PFSK-1 (cell line): Measurements from ENCODE around the gene ATP5MC2.
A peak's percentile ranks its signal among the peaks of the same experiment; 100 is the strongest.

Experiments
- FOXP2 ChIP-seq: optimal IDR thresholded peaks from 2 replicates; pipeline ENCODE3; 2011; ENCODE audit warnings: borderline replicate concordance, control low read depth, inconsistent platforms; ENCODE audit not compliant: insufficient read depth; ENCODE audit errors: extremely low read length, extremely low read depth
- POLR2AphosphoS5 ChIP-seq: IDR thresholded peaks from 2 replicates; pipeline ENCODE4 v1.6.1; 2012; ENCODE audit warnings: low read depth, mild to moderate bottlenecking, control low read depth, low read length, moderate library complexity
- REST ChIP-seq, 2 experiments: IDR thresholded peaks; 2 replicates each; pipeline versions ENCODE4 v1.6.1 to v1.8.0; 2011 to 2012; ENCODE audit warnings: low read depth in 2 of 2, low read length in 2 of 2, control low read depth in 1 of 2, inconsistent platforms in 1 of 2, mild to moderate bottlenecking in 1 of 2, moderate library complexity in 1 of 2; ENCODE audit not compliant: insufficient read depth in 1 of 2
- SIN3A ChIP-seq: IDR thresholded peaks from 2 replicates; pipeline ENCODE4 v1.6.1; 2012; ENCODE audit warnings: mild to moderate bottlenecking, low read length, moderate library complexity, borderline replicate concordance; ENCODE audit not compliant: insufficient read depth
- TAF1 ChIP-seq: IDR thresholded peaks from 2 replicates; pipeline ENCODE4 v1.6.1; 2012; ENCODE audit warnings: low read length, control low read depth, borderline replicate concordance; ENCODE audit not compliant: insufficient read depth

The ATP5MC2 gene

GRCh38 chr12:53709671-53710070 lies 33.8 kb upstream of the ATP5MC2 start:
- no peak for TF ChIP-seq TAF1
- TF ChIP-seq SIN3A: no peak
- no peak for TF ChIP-seq REST (IDR thresholded peaks at IDR 0.05; ENCODE audit: insufficient read depth in 1 of 2, low read depth in 2 of 2, low read length in 2 of 2)
- no peak for TF ChIP-seq FOXP2
- TF ChIP-seq POLR2AphosphoS5: no peak

- TF ChIP-seq TAF1 (no peak), FOXP2 (no peak), POLR2AphosphoS5 (no peak), SIN3A (no peak), REST (IDR thresholded peaks at IDR 0.05; ENCODE audit: insufficient read depth in 1 of 2, low read depth in 2 of 2, low read length in 2 of 2) (no peak)
These were observed 30.2 kb upstream of the ATP5MC2 start for GRCh38 chr12:53706080-53706479.

- TF ChIP-seq SIN3A (no peak), POLR2AphosphoS5 (no peak), FOXP2 (no peak), TAF1 (no peak), REST (IDR thresholded peaks at IDR 0.05; ENCODE audit: insufficient read depth in 1 of 2, low read depth in 2 of 2, low read length in 2 of 2) (no peak)
These were observed 27.9 kb upstream of the ATP5MC2 start for GRCh38 chr12:53703756-53704155.

DNA sequence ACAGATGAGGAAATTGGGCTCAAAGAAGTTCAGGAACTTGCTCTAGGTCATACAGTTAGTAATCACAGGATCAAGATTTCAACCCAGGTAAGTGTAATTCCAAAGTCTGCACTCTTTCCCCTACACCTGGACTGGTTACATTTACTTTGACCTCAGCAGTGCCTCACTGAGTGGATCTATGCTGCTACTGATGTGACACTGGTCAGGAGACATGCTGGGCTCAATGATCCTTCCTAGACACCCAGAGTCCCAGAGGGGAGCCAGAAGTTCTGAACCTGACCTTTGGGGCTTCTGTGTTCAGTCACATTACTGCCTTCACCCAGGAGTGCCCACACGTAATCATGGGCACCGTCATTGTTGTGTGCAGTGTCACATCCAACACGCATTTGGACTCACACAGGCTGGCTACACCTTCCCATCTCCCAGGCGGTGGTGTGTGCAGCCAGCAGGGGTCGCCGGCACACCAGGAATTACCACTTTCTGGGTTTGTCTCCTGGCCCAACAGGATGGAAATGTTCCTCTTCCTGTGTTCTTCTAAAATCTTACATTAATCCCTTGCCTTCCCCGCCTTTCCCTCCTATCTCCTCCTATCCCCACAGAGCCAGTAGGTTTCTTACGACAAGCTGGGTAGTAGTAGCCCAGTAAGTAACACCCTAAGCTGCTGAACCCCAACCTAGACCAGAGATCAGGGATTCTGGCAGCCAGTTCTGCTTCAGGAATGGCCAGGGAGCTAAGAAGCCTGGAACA lies 25.8 kb upstream of the ATP5MC2 start:
- TF ChIP-seq REST (IDR thresholded peaks at IDR 0.05; ENCODE audit: insufficient read depth in 1 of 2, low read depth in 2 of 2, low read length in 2 of 2) (no peak), FOXP2 (peak; percentile 31)

DNA sequence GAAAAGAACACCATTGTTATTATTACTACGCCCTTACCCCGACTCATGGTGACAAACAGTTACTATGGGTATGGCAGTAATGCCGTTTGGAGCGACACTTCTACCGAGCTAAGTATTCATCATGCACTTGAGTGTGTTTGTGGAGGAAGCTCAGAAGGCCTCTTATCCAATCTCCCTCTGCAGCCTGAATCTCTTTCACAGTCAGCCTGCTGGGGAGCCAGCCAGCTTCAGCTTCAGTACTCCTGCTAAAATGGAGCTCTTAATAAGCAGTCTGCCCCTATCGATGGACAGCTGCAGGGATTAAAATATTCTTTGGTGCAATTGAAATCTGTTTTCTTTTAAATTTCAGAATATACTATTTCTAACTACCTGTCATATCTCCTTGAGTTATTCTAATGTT lies 24.7 kb upstream of the ATP5MC2 start:
- TF ChIP-seq TAF1 (no peak), REST (IDR thresholded peaks at IDR 0.05; ENCODE audit: insufficient read depth in 1 of 2, low read depth in 2 of 2, low read length in 2 of 2) (no peak), POLR2AphosphoS5 (no peak), SIN3A (no peak), FOXP2 (no peak)
